Stimulated activated CD8-positive, alpha-beta memory T cell treated with anti-CD3 and anti-CD28 coated beads, Interleukin-4, amount 100 ng/mL, for 24 hours (primary cell): ENCODE measurements around the gene AAGAB.
"Not testable (repeated sequence)": the region's sequence is repeated elsewhere in the genome, so short reads cannot be mapped to it uniquely, and the experiment has no call there.

Source experiments
- DNase-seq: peaks from one replicate; pipeline ENCODE4 v3.0.0-alpha.2; 2020; ENCODE audit warnings: low read depth

AAGAB gene

GRCh38 chr15:67171471-67171870 lies 83.0 kb downstream of the AAGAB start:
- DNase-seq, result no peak

- no peak for DNase-seq
Measured at GRCh38 chr15:67170143-67170925, 84.1 kb downstream of the AAGAB start.

- no peak for DNase-seq
Measured at GRCh38 chr15:67168694-67169093, 85.8 kb downstream of the AAGAB start.

GRCh38 chr15:67167091-67167490 lies 87.4 kb downstream of the AAGAB start:
- DNase-seq, result no peak

- DNase-seq, result no peak
Measured at GRCh38 chr15:67166280-67167009, 88.0 kb downstream of the AAGAB start.

GRCh38 chr15:67165254-67166253 lies 88.9 kb downstream of the AAGAB start:
- no peak for DNase-seq

- DNase-seq, result no peak
Measured at GRCh38 chr15:67164811-67165253, 89.6 kb downstream of the AAGAB start.

- DNase-seq, result no peak
Measured at GRCh38 chr15:67164401-67164791, 90.1 kb downstream of the AAGAB start.

GRCh38 chr15:67163180-67163579 lies 91.3 kb downstream of the AAGAB start:
- no peak for DNase-seq

GRCh38 chr15:67161881-67162280 lies 92.6 kb downstream of the AAGAB start:
- no peak for DNase-seq

- DNase-seq, result no peak
Measured at GRCh38 chr15:67161412-67161811, 93.0 kb downstream of the AAGAB start.

GRCh38 chr15:67158367-67158766 lies 96.1 kb downstream of the AAGAB start:
- DNase-seq, result no peak

GRCh38 chr15:67157521-67158252 lies 96.8 kb downstream of the AAGAB start:
- no peak for DNase-seq

GRCh38 chr15:67156834-67157233 lies 97.6 kb downstream of the AAGAB start:
- no peak for DNase-seq

GRCh38 chr15:67156426-67156825 lies 98.0 kb downstream of the AAGAB start:
- no peak for DNase-seq

GRCh38 chr15:67154249-67154648 lies 100.2 kb downstream of the AAGAB start:
- no peak for DNase-seq

GRCh38 chr15:67153044-67153443 lies 101.4 kb downstream of the AAGAB start:
- not testable (repeated sequence) for DNase-seq

GRCh38 chr15:67152429-67152828 lies 102.0 kb downstream of the AAGAB start:
- no peak for DNase-seq
